ENCODE measurements around the gene RUSC1. TPM values are rescaled to one million over a fixed set of nuclear protein-coding genes. Genes with fewer than 3 reads are reported as not detected.

Gene RUSC1
- total RNA-seq, 1 donor from 2014 or later = 9.3 TPM

Other genes starting within 250 kb of the RUSC1 start
- 0.79 and 1.3 TPM in 2 replicates for gene EFNA3, start 242.1 kb upstream of the RUSC1 start, total RNA-seq
- gene EFNA1, start 193.0 kb upstream of the RUSC1 start, total RNA-seq = 127 and 129 TPM in 2 replicates
- gene SLC50A1, start 185.0 kb upstream of the RUSC1 start, total RNA-seq = 36.9 and 41.8 TPM in 2 replicates
- gene DPM3, start 180.4 kb upstream of the RUSC1 start, total RNA-seq = 25.5 and 34.9 TPM in 2 replicates
- gene KRTCAP2, start 147.6 kb upstream of the RUSC1 start, total RNA-seq = 169 and 232 TPM in 2 replicates
- gene TRIM46, start 147.0 kb upstream of the RUSC1 start, total RNA-seq = 1.2 and 2.4 TPM in 2 replicates
- 7.9 and 9.2 TPM in 2 replicates for gene THBS3, start 113.0 kb upstream of the RUSC1 start, total RNA-seq
- gene MTX1, start 112.2 kb upstream of the RUSC1 start, total RNA-seq = 28.8 and 31.6 TPM in 2 replicates
- 2.4 and 3.0 TPM in 2 replicates for gene ENTREP3, start 65.4 kb upstream of the RUSC1 start, total RNA-seq
- gene SCAMP3, start 58.5 kb upstream of the RUSC1 start, total RNA-seq = 24.8 and 34.1 TPM in 2 replicates
- gene CLK2, start 47.4 kb upstream of the RUSC1 start, total RNA-seq = 12.2 and 24.0 TPM in 2 replicates
- 0.44 and 0.60 TPM in 2 replicates for gene HCN3, start 43.4 kb upstream of the RUSC1 start, total RNA-seq
- under 0.01 TPM in 1 of 2 replicates, not detected in the other for gene PKLR, start 19.5 kb upstream of the RUSC1 start, total RNA-seq
- gene FDPS, start 12.0 kb upstream of the RUSC1 start, total RNA-seq = 397 and 432 TPM in 2 replicates
- 12.0 and 17.9 TPM in 2 replicates for gene ASH1L, start 241.9 kb downstream of the RUSC1 start, total RNA-seq

Data from lung microvascular endothelial cell (primary cell).